ENCODE measurements around the gene TCOF1.

Gene TCOF1

GRCh38 chr5:150352244-150353031, 5.1 kb upstream of the TCOF1 start:
- DNase-seq (ENCODE audit: low spot score): no peak

- DNase-seq (ENCODE audit: low spot score): no peak
Measured at GRCh38 chr5:150353032-150353675, 4.3 kb upstream of the TCOF1 start.

GRCh38 chr5:150355791-150356190, 1.7 kb upstream of the TCOF1 start:
- no peak for DNase-seq (ENCODE audit: low spot score)

GRCh38 chr5:150356575-150357294, 762 bp upstream of the TCOF1 start:
- DNase-seq (ENCODE audit: low spot score): no peak

GRCh38 chr5:150358261-150359095, 981 bp downstream of the TCOF1 start:
- DNase-seq (ENCODE audit: low spot score): no peak

- DNase-seq (ENCODE audit: low spot score): no peak
Measured at GRCh38 chr5:150361301-150361700, 3.8 kb downstream of the TCOF1 start.

GRCh38 chr5:150363185-150363584, 5.7 kb downstream of the TCOF1 start:
- no peak for DNase-seq (ENCODE audit: low spot score)

GRCh38 chr5:150364004-150364403, 6.5 kb downstream of the TCOF1 start:
- DNase-seq (ENCODE audit: low spot score): no peak

GRCh38 chr5:150368526-150368925, 11.0 kb downstream of the TCOF1 start:
- no peak for DNase-seq (ENCODE audit: low spot score)

GRCh38 chr5:150372639-150373038, 15.1 kb downstream of the TCOF1 start:
- DNase-seq (ENCODE audit: low spot score): no peak

GRCh38 chr5:150374651-150375050, 17.2 kb downstream of the TCOF1 start:
- DNase-seq (ENCODE audit: low spot score): no peak

GRCh38 chr5:150376799-150377771, 19.6 kb downstream of the TCOF1 start:
- no peak for DNase-seq (ENCODE audit: low spot score)

GRCh38 chr5:150377964-150378694, 20.6 kb downstream of the TCOF1 start:
- DNase-seq (ENCODE audit: low spot score): no peak

GRCh38 chr5:150384701-150385100, 27.2 kb downstream of the TCOF1 start:
- no peak for DNase-seq (ENCODE audit: low spot score)

GRCh38 chr5:150386024-150386855, 28.7 kb downstream of the TCOF1 start:
- no peak for DNase-seq (ENCODE audit: low spot score)

- DNase-seq (ENCODE audit: low spot score): no peak
Measured at GRCh38 chr5:150389531-150390266, 32.2 kb downstream of the TCOF1 start.

- no peak for DNase-seq (ENCODE audit: low spot score)
Measured at GRCh38 chr5:150391064-150391834, 33.8 kb downstream of the TCOF1 start.

- no peak for DNase-seq (ENCODE audit: low spot score)
Measured at GRCh38 chr5:150391986-150392385, 34.5 kb downstream of the TCOF1 start.
